ENCODE measurements around the gene UGT2B11. TPM values are rescaled to one million over a fixed set of nuclear protein-coding genes. Genes with fewer than 3 reads are reported as not detected.
"Not testable (repeated sequence)": the region's sequence is repeated elsewhere in the genome, so short reads cannot be mapped to it uniquely, and the experiment has no call there.

Gene UGT2B11
- total RNA-seq (2021; ENCODE audit: unreplicated experiment) = not detected
- polyA plus RNA-seq (2012) = not detected in 2 replicates
- Bru-seq, nascent RNA = not detected
- not detected for BruChase-seq, experiment 1, labeled RNA remaining after a 6-hour chase
- percentile 5 among the genes with signal in this experiment for BruChase-seq, experiment 2, labeled RNA remaining after a 2-hour chase
- long read RNA-seq = 0 reads

GRCh38 chr4:69214716-69215115, at the start of gene UGT2B11:
Gene UGT2B11, minus strand, starts transcription at chr4:69214748. Its CDS starts 26 bp downstream, at chr4:69214722.
- H3K36me3 ChIP-seq (ENCODE audit: control insufficient read depth in 1 of 2, insufficient read depth in 2 of 2, low read length in 2 of 2) = no peaks in the 10 kb centered on the region
- H4K20me1 ChIP-seq (ENCODE audit: insufficient read depth) = no peaks in the 10 kb centered on the region
- no peak within 1 kb of the TSS for H3K4me3 ChIP-seq (replicated peaks in 1 of 2; ENCODE audit: low read depth in 1 of 2, low read length in 2 of 2)
- ChIA-PET CTCF (no interaction called here), POLR2A (no interaction called here), RAD21 (ENCODE audit: low non-redundant PET in 1 of 2, low total read pairs in 2 of 2, uncharacterized antibody in 2 of 2, unreplicated experiment in 2 of 2) (no interaction called here)
- H3K4me1 ChIP-seq (ENCODE audit: control insufficient read depth in 1 of 2, insufficient read depth in 2 of 2, low read length in 2 of 2) = no peaks in the 10 kb centered on the region
- H3K27me3 ChIP-seq (ENCODE audit: insufficient read depth, low read length) = no peaks in the 10 kb centered on the region
- no peak within 1 kb of the TSS for H3K9ac ChIP-seq (ENCODE audit: low read length)
- TF ChIP-seq YY1 (IDR thresholded peaks at IDR 0.05; ENCODE audit: extremely low read depth, insufficient replicate concordance, low read depth, low read length) (no peak), SP1 (IDR thresholded peaks at IDR 0.05; ENCODE audit: low read depth) (no peak), SIN3A (IDR thresholded peaks at IDR 0.05; ENCODE audit: low read depth) (no peak)
- TF ChIP-seq, protein P1, sequence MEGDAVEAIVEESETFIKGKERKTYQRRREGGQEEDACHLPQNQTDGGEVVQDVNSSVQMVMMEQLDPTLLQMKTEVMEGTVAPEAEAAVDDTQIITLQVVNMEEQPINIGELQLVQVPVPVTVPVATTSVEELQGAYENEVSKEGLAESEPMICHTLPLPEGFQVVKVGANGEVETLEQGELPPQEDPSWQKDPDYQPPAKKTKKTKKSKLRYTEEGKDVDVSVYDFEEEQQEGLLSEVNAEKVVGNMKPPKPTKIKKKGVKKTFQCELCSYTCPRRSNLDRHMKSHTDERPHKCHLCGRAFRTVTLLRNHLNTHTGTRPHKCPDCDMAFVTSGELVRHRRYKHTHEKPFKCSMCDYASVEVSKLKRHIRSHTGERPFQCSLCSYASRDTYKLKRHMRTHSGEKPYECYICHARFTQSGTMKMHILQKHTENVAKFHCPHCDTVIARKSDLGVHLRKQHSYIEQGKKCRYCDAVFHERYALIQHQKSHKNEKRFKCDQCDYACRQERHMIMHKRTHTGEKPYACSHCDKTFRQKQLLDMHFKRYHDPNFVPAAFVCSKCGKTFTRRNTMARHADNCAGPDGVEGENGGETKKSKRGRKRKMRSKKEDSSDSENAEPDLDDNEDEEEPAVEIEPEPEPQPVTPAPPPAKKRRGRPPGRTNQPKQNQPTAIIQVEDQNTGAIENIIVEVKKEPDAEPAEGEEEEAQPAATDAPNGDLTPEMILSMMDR (IDR thresholded peaks at IDR 0.05 in 2 of 3, conservative IDR thresholded peaks at IDR 0.05 in 1 of 3; ENCODE audit: borderline replicate concordance in 1 of 3, insufficient read depth in 1 of 3, low read depth in 2 of 3, low read length in 2 of 3) = no peak
- H3K9me3 ChIP-seq (ENCODE audit: control insufficient read depth in 1 of 2, insufficient read depth in 1 of 2, low read depth in 1 of 2, low read length in 2 of 2) = no peaks in the 10 kb centered on the region
- ATAC-seq (no peak), DNase-seq (ENCODE audit: low read depth, low spot score) (no peak)
- intact Hi-C loops (cut with micrococcal nuclease) = no loop called here
- H3K4me2 ChIP-seq (ENCODE audit: low read length) = no peak within 1 kb of the TSS
- H3K9me2 ChIP-seq (ENCODE audit: insufficient read depth) = no peaks in the 10 kb centered on the region
- no peaks in the 10 kb centered on the region for H3K79me2 ChIP-seq (ENCODE audit: insufficient read depth, low read length)
- H3K27ac ChIP-seq (ENCODE audit: low read depth, low read length) = no peak within 1 kb of the TSS
- H2AFZ ChIP-seq (ENCODE audit: low read depth, low read length, poor library complexity, severe bottlenecking) = no peak within 1 kb of the TSS
- no TSS peak for BruUV-seq (replicated peaks)

DNA sequence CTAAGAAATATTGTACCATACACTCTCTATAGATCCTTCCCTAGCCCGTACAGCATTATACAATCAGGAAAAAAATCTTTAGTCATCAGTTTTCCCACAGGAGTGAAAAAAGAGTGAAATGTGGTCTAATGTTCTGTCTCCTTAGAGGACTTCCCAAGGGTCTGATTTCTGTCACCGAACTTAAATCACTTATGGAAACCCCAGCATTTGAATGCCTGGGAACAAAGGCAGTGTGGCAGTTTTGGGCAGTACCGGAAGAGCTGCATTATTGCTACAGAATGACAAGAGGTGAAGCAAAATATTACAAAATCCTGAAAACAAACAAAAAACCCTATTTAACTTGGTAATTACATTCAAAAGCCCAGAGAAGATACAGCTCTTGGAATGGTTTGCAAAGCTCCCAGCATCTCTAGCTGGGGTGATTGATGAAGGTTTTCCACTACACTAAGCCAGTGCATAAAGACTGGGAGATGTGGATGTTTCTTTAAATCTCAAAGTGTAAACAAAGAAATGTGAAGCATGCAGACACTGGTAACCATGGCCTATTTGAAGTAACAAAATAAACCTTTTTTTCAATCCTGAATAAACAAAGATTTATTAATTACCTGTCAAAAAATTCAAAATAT, 38.7 kb upstream of the UGT2B11 start:
- H3K4me1 ChIP-seq (ENCODE audit: control insufficient read depth in 1 of 2, insufficient read depth in 2 of 2, low read length in 2 of 2); H3K4me3 ChIP-seq (replicated peaks in 1 of 2; ENCODE audit: low read depth in 1 of 2, low read length in 2 of 2); H3K36me3 ChIP-seq (ENCODE audit: control insufficient read depth in 1 of 2, insufficient read depth in 2 of 2, low read length in 2 of 2); H2AFZ ChIP-seq (ENCODE audit: low read depth, low read length, poor library complexity, severe bottlenecking); H3K79me2 ChIP-seq (ENCODE audit: insufficient read depth, low read length); H3K4me2 ChIP-seq (ENCODE audit: low read length); H4K20me1 ChIP-seq (ENCODE audit: insufficient read depth); H3K27me3 ChIP-seq (ENCODE audit: insufficient read depth, low read length); intact Hi-C loops (cut with micrococcal nuclease); H3K9me3 ChIP-seq (ENCODE audit: control insufficient read depth in 1 of 2, insufficient read depth in 1 of 2, low read depth in 1 of 2, low read length in 2 of 2); CTCF ChIA-PET; ATAC-seq; POLR2A ChIA-PET; DNase-seq (ENCODE audit: low read depth, low spot score); H3K27ac ChIP-seq (ENCODE audit: low read depth, low read length); RAD21 ChIA-PET (ENCODE audit: low non-redundant PET in 1 of 2, low total read pairs in 2 of 2, uncharacterized antibody in 2 of 2, unreplicated experiment in 2 of 2); H3K9me2 ChIP-seq (ENCODE audit: insufficient read depth); H3K9ac ChIP-seq (ENCODE audit: low read length); BruUV-seq (replicated peaks): not testable (repeated sequence)

DNA sequence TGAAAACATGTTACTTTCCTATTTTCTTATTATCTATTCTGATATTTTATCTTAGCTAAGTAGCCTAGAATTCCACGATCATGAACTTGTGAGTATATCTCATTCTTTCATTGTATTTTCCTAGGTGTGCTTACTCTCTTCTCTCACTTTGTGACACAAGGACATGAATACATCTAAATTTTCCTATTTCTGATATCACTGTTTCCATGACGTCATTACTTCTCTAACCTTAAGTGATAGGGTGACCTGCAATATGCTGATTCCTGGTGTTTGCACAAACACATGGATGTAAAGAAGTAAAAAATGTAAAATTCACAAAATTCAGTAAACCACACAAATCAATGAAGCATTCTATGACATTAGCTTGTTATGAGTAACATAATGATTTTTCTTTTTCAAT, 36.3 kb upstream of the UGT2B11 start:
- H4K20me1 ChIP-seq (ENCODE audit: insufficient read depth); BruUV-seq (replicated peaks); RAD21 ChIA-PET (ENCODE audit: low non-redundant PET in 1 of 2, low total read pairs in 2 of 2, uncharacterized antibody in 2 of 2, unreplicated experiment in 2 of 2); H3K27ac ChIP-seq (ENCODE audit: low read depth, low read length); H3K79me2 ChIP-seq (ENCODE audit: insufficient read depth, low read length); POLR2A ChIA-PET; H3K36me3 ChIP-seq (ENCODE audit: control insufficient read depth in 1 of 2, insufficient read depth in 2 of 2, low read length in 2 of 2); H3K9me2 ChIP-seq (ENCODE audit: insufficient read depth); CTCF ChIA-PET; H3K9ac ChIP-seq (ENCODE audit: low read length); H3K4me1 ChIP-seq (ENCODE audit: control insufficient read depth in 1 of 2, insufficient read depth in 2 of 2, low read length in 2 of 2); H3K27me3 ChIP-seq (ENCODE audit: insufficient read depth, low read length); intact Hi-C loops (cut with micrococcal nuclease); ATAC-seq; DNase-seq (ENCODE audit: low read depth, low spot score); H3K4me2 ChIP-seq (ENCODE audit: low read length); H3K4me3 ChIP-seq (replicated peaks in 1 of 2; ENCODE audit: low read depth in 1 of 2, low read length in 2 of 2); H2AFZ ChIP-seq (ENCODE audit: low read depth, low read length, poor library complexity, severe bottlenecking); H3K9me3 ChIP-seq (ENCODE audit: control insufficient read depth in 1 of 2, insufficient read depth in 1 of 2, low read depth in 1 of 2, low read length in 2 of 2): not testable (repeated sequence)
